Psoas muscle (tissue), 8 donors: Measurements from ENCODE around the gene SLC14A1. TPM values are rescaled to one million over a fixed set of nuclear protein-coding genes. Genes with fewer than 3 reads are reported as not detected.

Experiments used
- ATAC-seq, 4 donors: fragments of 200-7000 bp; cut with Tn5 transposase; one replicate each; pipeline ENCODE4 v1.9.1; 2020; ENCODE audit warnings: moderate library complexity in 3 of 4, mild to moderate bottlenecking in 2 of 4
- DNase-seq, 2 donors: peaks; one replicate each; pipeline ENCODE4 v3.0.0-alpha.2; 2020
- H3K27ac ChIP-seq: fragments of 200-600 bp; one replicate; pipeline ENCODE4 v1.8.0; 2022
- H3K27me3 ChIP-seq, 3 donors: fragments of 200-600 bp in 1 of 3; one replicate each; pipeline versions ENCODE4 v1.6.1 to v1.8.0; 2013 to 2022; ENCODE audit warnings: low read length in 2 of 3, mild to moderate bottlenecking in 2 of 3, moderate library complexity in 1 of 3; ENCODE audit not compliant: insufficient read depth in 3 of 3
- H3K36me3 ChIP-seq, 2 donors: fragments of 200-600 bp in 1 of 2; one replicate each; pipeline versions ENCODE4 v1.6.1 to v1.8.0; 2013 to 2022; ENCODE audit warnings: low read depth in 1 of 2, mild to moderate bottlenecking in 1 of 2, moderate library complexity in 1 of 2; ENCODE audit not compliant: insufficient read depth in 1 of 2
- H3K4me1 ChIP-seq: fragments of 200-600 bp; one replicate; pipeline ENCODE4 v1.8.0; 2022
- H3K4me3 ChIP-seq: fragments of 200-600 bp; one replicate; pipeline ENCODE4 v1.8.0; 2022; ENCODE audit warnings: mild to moderate bottlenecking
- H3K9me3 ChIP-seq: fragments of 200-600 bp; one replicate; pipeline ENCODE4 v1.8.0; 2022
- WGBS, 3 donors: extraction: QIAGEN DNeasy Blood & Tissue Kit; methylation state at CpG; one replicate each; pipeline versions ENCODE4 v1.1.6 to v1.1.7; 2013; 5-methylcytosine and 5-hydroxymethylcytosine counted together
- intact Hi-C, 2 donors: fragments of 100-400 bp; cut with DNase I; formaldehyde crosslinking; loops; one replicate each; pipeline versions ENCODE4 v1.11.0 to v1.14.2; 2022
- polyA plus RNA-seq, 3 donors: library from polyadenylated mRNA; stranded (reverse); fragments of 200-250 nt; gene quantifications; one replicate each; pipeline ENCODE4 v1.2.3, GENCODE V29; 2013
- total RNA-seq, 4 donors: library from RNA; stranded (reverse); fragmentation: NEBNext Ultra II Directional in 2 of 4; extraction: Animal tissue kit (Norgen Biotek cat#: 25700) in 2 of 4; gene quantifications; one replicate each; pipeline versions ENCODE4 v1.2.1 to v1.2.4, GENCODE V29; 2021 to 2023
- TF ChIP-seq, protein P1 (sequence below): fragments of 200-600 bp; IDR thresholded peaks from one replicate; pipeline ENCODE4 v1.8.0; 2022; ENCODE audit warnings: antibody characterized with exemption
- donor health status: healthy with polysubstance abuse.
- donor health status: DM: no; HTN: no; CAD: no; lungs with moderate emphysema.
- donor health status: Bipolar disorder and iron deficiency.
- donor health status: healthy.
- donor health status: DM: yes; HTN: yes; CAD: no.
- donor health status: DM: no; HTN: no; CAD: no.
- donor health status: DM: no; HTN: no; CAD: no.
- donor health status: DM: yes; HTN: yes; CAD: no.

SLC14A1 gene
- total and polyA plus RNA-seq, 7 donors: 1.3 to 10.9 (median 4.8) TPM

DNA sequence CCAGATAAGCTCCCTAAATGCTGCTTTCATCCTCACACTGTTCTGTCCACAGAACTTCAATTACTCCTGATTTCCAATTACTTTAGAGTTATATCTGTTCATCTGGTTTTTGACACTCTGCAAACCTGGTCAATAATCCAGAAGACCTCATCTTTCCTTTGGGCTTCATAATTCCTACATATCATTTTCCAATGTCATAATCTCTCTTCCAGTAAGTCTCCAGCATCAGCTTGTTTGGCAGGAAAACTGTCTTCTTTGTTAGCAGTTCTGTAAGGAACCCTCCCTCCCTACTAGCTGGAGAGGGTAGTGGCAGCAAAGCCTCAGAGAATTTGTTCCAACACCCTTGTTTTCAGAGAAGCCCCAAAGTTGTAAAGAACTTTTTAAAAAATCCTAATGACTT lies 11.9 kb upstream of the SLC14A1 start:
- Histone ChIP-seq H3K36me3 (no peaks in the 10 kb centered on the region), H3K4me1 (no peaks in the 10 kb centered on the region), H3K9me3 (no peaks in the 10 kb centered on the region), H3K27me3 (peaks cover 0 to 2% (median 0%) of the 10 kb centered on the region in 3 donors), H3K4me3 (no peak overlapping the region), H3K27ac (no peak overlapping the region)
- intact Hi-C loops: no loop called here
- no peak for DNase-seq
- no peak for ATAC-seq
- TF ChIP-seq, protein P1, sequence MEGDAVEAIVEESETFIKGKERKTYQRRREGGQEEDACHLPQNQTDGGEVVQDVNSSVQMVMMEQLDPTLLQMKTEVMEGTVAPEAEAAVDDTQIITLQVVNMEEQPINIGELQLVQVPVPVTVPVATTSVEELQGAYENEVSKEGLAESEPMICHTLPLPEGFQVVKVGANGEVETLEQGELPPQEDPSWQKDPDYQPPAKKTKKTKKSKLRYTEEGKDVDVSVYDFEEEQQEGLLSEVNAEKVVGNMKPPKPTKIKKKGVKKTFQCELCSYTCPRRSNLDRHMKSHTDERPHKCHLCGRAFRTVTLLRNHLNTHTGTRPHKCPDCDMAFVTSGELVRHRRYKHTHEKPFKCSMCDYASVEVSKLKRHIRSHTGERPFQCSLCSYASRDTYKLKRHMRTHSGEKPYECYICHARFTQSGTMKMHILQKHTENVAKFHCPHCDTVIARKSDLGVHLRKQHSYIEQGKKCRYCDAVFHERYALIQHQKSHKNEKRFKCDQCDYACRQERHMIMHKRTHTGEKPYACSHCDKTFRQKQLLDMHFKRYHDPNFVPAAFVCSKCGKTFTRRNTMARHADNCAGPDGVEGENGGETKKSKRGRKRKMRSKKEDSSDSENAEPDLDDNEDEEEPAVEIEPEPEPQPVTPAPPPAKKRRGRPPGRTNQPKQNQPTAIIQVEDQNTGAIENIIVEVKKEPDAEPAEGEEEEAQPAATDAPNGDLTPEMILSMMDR: no peak

DNA sequence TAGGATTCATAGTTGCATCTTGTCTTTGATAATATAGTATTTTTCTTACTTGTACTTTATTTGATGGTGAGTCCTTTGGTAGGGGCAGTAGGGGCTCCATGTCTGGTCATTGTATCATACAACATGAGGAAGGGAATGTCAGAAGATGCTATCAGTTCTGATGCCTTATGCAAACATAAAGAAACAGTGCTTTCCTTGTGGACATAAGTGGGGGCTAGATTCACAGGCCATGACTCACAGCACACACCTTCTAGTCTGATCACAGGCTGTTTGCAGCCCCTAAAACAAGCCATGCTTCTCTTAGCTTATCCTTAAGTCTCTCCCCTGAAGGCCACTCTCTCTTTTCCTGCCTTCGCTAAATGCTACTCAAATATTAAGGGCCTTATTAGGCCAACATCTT lies 10.7 kb upstream of the SLC14A1 start:
- Histone ChIP-seq H3K27ac (no peak overlapping the region), H3K36me3 (no peaks in the 10 kb centered on the region), H3K4me3 (no peak overlapping the region), H3K27me3 (peaks cover 0 to 2% (median 0%) of the 10 kb centered on the region in 3 donors), H3K4me1 (no peaks in the 10 kb centered on the region), H3K9me3 (no peaks in the 10 kb centered on the region)
- intact Hi-C loops: no loop called here
- 98 to 100% (median 100%) methylated on average over 1 of the region's 1 CpG for WGBS, 3 donors
- no peak for ATAC-seq
- DNase-seq: no peak
- TF ChIP-seq, protein P1: no peak

DNA sequence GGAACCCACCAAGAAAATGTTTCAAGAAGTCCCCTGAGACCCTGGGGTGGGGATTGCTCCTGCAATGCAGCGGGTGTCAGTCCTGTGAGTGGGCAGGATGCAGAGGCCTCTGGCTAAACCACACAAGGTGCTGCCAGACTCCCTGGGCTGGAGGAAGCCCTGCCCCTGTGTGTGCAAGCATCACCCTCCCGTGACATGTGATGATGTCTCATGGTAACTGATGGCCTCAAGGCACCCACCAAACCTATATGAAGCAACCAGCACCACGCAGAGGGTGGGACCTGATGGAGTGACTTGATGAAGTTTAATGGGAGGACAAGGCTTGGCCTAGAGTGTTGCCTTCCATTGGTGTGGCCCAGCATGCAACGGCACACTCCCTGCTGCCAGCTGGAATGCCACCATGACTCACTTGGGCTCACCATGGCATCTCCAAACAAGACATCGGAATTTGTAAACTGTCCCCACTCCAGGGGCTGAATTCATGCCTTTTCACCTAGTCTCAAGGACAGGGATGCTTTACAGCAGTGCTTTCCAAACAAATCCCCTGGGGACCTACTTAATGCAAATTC lies 8.7 kb upstream of the SLC14A1 start:
- no peak overlapping the region for H3K4me3 ChIP-seq
- no peaks in the 10 kb centered on the region for H3K9me3 ChIP-seq
- H3K27ac ChIP-seq: no peak overlapping the region
- 80 to 84% (median 81%) methylated on average over 5 of the region's 5 CpGs for WGBS, 3 donors
- H3K4me1 ChIP-seq: no peaks in the 10 kb centered on the region
- DNase-seq (no peak), ATAC-seq (no peak)
- intact Hi-C loops: no loop called here
- no peaks in the 10 kb centered on the region for H3K36me3 ChIP-seq
- TF ChIP-seq, protein P1: no peak
- H3K27me3 ChIP-seq: peaks cover 0 to 4% (median 0%) of the 10 kb centered on the region in 3 donors

DNA sequence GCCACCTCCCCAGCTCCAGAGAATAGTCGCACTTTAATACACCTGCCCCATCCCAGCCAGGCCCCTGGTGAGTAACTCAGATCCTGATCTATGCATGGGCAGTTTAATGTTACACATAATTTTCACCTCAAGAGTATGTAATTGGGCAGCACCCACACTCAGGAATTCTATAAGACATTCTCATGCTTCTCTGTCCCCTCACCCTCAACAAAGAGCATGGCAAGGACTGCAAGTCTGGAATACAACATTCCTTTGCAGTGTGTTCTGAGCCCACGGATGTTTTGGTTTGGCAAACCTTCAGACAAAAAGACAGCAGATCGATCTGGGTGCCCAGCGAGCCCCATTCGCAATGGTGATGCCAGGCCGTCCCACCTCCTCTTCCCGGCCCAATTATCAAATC lies 4.9 kb upstream of the SLC14A1 start:
- no peaks in the 10 kb centered on the region for H3K36me3 ChIP-seq
- no peaks in the 10 kb centered on the region for H3K9me3 ChIP-seq
- TF ChIP-seq, protein P1: no peak
- no peak overlapping the region for H3K4me3 ChIP-seq
- no peak overlapping the region for H3K27ac ChIP-seq
- H3K4me1 ChIP-seq: no peaks in the 10 kb centered on the region
- intact Hi-C loops: no loop called here
- ATAC-seq (no peak), DNase-seq (no peak)
- 80 to 84% (median 81%) methylated on average over 7 of the region's 7 CpGs for WGBS, 3 donors
- peaks cover 0 to 4% (median 3%) of the 10 kb centered on the region in 3 donors for H3K27me3 ChIP-seq

DNA sequence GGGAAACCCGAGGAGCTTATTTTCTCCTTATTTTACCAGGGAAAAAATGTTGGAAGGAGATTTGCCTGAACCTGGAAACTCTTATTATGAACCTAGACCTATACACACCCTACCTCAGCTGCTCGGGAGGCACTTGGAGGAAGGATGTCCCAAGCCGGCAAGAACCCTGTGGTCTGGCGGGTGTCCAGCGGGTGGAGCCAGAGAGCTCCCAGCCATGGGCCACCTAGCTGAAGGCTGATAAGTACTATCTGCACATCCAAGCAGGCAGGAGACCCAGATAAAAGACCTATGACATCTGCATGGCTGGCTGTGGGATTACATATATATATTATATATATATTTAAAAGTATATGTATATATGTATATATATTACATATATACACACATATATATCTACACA lies 1.1 kb upstream of the SLC14A1 start:
- ATAC-seq (peak in 3 of 4 donors; percentile 36 to 55 (median 50)), DNase-seq (peak; percentile 53 to 82)
- Histone ChIP-seq H3K27me3 (peaks cover 0 to 6% (median 4%) of the 10 kb centered on the region in 3 donors), H3K9me3 (no peaks in the 10 kb centered on the region), H3K4me1 (no peaks in the 10 kb centered on the region), H3K4me3 (no peak overlapping the region), H3K36me3 (no peaks in the 10 kb centered on the region), H3K27ac (no peak overlapping the region)
- intact Hi-C loops: no loop called here
- 2 to 7% (median 4%) methylated on average over 5 of the region's 5 CpGs for WGBS, 3 donors
- TF ChIP-seq, protein P1: peak; percentile 54
